GM21360 (cell line): ENCODE data around the gene SERINC5.
"Not testable (repeated sequence)": the region's sequence is repeated elsewhere in the genome, so short reads cannot be mapped to it uniquely, and the experiment has no call there.

Experiments used
- ATAC-seq: cut with Tn5 transposase; IDR thresholded peaks from one replicate; pipeline ENCODE4 v1.9.1; 2021; ENCODE audit warnings: mild to moderate bottlenecking, moderate library complexity; ENCODE audit not compliant: unreplicated experiment

SERINC5 gene

DNA sequence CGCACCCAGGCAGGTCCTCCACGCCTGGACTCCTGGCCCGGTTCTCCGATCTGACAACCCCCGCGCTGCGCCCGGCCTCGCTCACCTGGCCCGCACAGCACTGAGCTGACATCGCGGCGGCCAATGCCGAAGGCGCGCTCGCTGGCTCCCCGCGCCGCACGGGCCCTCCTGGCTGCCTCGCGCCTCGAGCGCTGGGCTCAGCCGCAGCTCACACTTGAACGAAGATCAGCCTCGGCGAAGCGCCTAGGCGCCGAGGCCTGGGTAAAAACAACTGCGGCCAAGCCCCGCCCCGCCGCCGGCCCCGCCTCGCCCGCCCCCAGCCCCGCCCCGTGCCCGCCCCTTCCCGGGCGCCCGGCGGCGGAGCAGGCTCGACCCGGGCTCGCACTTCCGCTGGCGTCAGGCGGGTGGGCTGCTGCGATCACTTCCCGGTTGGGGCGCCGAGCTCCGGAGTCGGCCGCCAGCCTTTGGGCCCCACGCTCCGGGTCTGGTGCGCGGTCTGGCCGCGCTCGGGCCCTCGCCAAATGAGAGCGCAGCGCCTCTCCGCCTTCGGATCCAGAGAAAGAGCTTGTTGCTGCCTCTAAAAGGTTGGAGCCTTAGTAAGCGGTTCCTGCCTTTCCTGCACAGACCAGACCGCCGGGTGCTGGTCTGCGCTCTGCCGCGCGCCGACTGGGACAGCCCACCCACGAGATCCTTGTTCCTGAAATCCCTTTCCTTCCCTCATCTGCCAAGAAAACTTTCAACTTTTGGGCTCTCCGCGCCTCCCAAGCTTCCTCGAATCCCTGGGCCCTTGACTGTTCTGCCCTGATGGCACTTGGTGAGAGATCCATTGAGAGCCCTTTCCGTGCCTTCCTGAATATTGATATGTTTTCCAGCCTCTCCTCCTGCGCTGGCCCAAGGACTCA lies at the start of gene SERINC5:
SERINC5 (minus strand) TSS at position 238 of the 902 bp plus-strand sequence; CDS start at position 112, 126 bp downstream.
- peak; percentile 86 for ATAC-seq

DNA sequence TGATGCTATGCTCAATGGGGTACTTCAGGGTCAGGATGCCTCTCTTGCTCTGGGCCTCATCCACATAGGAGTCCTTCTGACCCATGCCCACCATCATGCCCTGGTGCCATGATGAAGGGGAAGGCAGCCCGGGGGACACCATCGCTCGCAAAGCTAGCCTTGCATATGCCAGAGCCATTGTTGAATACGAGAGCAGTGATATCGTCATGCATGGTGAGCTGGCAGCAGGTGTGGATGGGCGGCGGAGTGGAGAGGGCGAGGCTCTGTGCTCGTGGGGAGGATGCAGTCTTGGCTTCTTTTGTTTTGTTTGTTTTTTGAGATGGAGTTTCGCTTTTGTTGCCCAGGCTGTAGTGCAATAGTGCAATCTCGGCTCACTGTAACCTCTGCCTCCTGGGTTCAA lies 46.8 kb upstream of the SERINC5 start:
- ATAC-seq: no peak

DNA sequence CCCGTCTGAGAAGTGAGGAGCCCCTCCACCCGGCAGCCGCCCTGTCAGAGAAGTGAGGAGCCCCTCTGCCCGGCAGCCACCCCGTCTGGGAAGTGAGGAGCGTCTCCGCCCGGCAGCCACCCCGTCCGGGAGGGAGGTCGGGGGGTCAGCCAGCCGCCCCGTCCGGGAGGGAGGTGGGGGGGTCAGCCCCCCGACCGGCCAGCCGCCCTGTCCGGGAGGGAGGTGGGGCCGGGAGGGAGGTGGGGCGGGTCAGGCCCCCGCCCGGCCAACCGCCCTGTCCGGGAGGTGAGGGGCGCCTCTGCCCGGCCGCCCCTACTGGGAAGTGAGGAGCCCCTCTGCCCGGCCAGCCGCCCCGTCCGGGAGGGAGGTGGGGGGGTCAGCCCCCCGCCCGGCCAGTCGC lies 45.5 kb upstream of the SERINC5 start:
- not testable (repeated sequence) for ATAC-seq

DNA sequence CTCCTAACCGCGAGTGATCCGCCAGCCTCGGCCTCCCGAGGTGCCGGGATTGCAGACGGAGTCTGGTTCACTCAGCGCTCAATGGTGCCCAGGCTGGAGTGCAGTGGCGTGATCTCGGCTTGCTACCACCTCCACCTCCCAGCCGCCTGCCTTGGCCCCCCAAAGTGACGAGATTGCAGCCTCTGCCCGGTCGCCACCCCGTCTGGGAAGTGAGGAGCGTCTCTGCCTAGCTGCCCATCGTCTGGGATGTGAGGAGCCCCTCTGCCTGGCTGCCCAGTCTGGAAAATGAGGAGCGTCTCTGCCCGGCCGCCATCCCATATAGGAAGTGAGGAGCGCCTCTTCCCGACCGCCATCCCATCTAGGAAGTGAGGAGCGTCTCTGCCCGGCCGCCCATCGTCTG lies 44.9 kb upstream of the SERINC5 start:
- not testable (repeated sequence) for ATAC-seq

DNA sequence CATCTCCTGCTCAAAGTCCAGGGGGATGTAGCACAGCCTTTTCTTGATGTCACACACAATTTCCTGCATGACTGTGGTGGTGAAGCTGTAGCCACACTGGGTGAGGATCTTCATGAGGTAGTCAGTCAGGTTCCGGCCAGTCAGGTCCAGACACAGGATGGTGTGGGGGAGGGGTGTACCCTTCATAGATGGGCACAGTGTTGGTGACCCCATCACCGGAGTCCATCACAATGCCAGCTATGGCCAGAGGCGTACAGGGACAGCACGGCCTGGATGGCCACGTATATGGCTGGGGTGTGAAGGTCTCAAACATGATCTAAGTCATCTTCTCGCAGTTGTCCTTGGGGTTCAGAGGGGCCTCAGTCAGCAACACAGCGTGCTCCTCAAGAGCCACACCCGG lies 44.3 kb upstream of the SERINC5 start:
- ATAC-seq: no peak

DNA sequence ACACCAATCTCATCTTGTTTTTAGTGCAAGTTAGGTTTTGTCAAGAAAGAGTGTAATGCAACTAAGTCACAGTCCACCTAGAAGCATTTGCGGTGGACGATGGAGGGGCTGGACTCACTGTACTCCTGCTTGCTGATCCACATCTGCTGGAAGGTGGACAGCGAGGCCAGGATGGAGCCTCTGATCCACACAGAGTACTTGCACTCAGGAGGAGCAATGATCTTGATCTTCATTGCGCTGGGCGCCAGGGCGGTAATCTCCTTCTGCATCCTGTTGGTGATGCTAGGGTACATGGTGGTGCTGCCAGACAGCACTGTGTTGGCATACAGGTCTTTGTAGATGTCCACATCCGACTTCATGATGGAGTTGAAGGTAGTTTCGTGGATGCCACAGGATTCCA lies 43.8 kb upstream of the SERINC5 start:
- ATAC-seq: no peak

DNA sequence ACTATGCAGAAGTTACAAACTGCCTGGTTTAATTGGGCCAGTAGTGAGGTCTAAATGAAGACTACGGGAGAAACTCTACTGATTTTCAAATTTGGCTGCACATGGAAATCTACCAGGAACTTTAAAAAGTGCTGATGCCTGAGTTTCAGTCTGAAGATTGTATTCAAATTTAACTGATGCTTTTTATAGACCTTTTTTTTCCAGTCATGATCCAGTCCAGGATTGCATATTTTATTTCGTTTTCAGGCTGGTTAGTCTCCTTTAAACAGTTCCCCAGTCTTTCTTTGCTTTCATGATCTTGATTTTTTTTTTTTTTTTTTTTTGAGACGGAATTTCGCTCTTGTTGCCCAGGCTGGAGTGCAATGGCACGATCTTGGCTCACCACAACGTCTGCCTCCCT lies 40.3 kb upstream of the SERINC5 start:
- ATAC-seq: no peak

DNA sequence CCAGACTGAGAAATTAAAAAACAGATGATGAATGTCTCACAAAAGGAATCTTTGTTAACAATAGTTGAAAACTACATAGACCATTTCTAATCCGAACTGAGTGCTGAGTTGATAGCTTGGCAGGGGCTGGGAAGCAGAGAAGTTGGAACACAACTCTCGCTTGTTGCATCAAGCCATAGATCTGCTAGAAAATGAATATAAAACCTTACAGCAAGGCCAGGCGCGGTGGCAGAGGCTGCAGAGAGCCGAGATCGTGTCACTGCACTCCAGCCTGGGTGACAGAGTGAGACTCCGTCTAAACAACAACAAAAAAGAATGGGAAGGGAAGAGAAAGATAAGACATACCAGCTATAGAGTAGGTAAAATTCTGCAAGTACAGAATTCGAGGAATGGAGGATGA lies 35.9 kb upstream of the SERINC5 start:
- no peak for ATAC-seq

DNA sequence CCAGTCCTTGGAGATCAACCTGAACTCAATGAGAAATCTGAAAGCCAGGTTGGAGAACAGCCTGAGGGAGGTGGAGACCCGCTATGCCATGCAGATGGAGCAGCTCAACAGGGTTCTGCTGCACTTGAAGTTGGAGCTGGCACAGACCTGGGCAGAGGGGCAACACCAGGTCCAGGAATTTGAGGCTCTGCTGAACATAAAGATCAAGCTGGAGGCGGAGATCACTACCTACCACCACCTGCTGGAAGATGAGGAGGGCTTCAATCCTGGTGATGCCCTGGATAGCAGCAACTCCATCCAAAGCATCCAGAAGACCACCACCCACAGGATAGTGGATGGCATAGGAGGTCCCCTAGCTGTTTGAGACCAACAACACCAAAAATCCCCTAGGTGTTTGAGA lies 33.5 kb upstream of the SERINC5 start:
- no peak for ATAC-seq

DNA sequence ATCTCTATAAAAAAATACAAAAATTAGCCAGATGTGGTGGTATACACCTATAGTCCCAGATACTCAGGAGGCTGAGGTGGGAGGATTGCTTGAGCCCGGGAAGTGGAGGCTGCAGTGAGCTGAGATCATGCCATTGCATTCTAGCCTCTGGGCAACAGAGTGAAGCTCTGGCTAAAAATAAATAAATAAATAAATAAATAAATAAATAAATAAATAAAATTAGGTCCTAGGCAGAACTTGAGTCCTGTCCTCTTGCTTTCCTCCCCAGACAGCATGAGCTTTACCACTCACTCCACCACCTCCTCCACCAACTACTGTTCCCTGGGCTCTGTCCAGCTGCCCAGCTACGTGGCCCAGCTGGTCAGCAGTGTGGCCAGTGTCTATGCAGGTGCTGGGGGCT lies 32.3 kb upstream of the SERINC5 start:
- no peak for ATAC-seq

DNA sequence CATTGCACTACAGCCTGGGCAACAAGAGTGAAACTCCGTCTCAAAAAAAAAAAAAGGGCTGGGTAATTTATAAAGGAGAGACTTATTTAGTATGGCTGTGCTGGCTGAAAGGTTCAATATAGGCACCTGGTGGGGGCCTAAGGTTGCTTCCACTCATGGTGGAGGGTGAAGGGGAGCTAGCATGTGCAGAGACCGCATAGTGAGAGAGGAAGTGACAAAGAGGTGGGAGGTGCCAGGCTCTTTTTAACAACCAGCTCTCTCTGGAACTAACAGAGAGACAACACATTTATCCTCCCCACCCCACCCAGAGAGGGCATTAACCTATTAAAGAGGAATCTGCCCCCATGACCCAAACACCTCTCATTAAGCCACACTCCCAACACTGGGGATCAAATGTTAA lies 28.9 kb upstream of the SERINC5 start:
- ATAC-seq: no peak

DNA sequence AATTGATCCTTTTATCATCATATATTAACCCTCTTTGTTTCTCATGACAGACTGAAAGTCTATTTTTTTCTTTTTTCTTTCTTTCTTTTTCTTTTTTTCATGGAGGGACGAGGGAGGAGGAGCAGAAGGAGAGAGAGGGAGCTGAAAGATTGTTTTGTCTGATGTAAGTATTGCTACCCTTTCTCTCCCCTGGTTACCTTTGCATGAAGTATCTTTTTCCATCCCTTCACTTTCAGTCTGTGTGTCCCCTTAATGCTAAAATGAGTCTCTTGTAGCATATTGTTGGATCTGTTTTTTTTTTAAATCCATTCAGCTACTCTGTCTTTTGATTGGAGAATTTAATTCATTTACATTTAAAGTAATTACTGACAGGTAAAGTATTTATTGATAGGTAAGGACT lies 27.5 kb upstream of the SERINC5 start:
- ATAC-seq: no peak

DNA sequence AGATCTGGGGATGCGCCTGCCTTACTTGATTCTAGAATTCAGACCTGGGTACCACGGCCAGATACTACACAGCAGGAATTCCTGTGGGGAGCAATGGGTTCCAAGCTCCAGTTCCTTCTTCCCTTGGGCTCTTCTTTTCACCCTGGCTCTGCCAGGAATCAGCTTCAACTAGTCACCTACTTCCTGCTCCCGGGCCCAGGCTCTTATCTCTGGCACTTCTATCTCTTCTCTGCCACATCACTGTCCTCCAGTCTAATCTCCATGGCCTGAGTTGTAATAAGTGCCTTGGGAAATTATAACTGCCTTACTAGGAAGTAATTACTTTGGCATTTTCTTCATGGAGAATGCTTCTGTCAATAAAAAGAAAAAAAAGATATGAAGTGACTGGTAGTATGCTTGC lies 26.2 kb upstream of the SERINC5 start:
- no peak for ATAC-seq

DNA sequence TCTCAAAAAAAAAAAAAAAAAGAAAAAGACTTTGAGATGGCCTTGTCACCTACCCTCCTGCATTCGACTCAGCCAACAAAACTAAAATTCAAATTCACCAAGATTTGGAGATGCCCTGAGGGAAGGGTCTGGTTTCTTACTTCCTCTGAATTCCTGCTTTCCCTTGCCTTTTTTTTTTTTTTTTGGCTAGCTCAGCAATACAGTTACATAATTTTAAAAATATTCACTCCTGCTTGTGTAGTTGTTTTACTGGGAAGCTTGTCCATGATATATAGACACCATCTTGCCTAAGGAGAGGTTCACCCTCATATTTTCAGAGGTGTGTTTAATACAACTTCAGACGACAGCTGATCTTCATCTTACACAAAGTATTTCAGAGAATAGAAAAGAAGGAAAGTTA lies 21.3 kb upstream of the SERINC5 start:
- no peak for ATAC-seq

DNA sequence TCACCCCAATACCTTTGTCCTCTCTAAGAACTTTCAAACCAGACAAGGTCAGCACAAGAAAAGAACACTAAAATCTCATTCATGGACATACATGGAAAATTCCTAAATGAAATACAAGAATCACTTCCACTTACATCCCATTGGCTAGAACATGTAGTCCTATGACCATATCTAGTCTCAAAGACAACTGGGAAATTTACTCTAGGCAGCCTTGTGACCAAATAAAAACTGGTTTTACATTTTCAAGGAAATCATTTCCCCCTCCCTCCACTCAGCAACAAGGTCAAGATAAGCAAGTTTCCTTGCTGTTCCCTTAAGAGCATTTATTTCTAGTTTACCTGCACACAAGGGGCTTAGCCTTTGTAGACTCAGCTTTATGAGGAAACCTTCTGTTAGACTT lies 20.3 kb upstream of the SERINC5 start:
- ATAC-seq: no peak

DNA sequence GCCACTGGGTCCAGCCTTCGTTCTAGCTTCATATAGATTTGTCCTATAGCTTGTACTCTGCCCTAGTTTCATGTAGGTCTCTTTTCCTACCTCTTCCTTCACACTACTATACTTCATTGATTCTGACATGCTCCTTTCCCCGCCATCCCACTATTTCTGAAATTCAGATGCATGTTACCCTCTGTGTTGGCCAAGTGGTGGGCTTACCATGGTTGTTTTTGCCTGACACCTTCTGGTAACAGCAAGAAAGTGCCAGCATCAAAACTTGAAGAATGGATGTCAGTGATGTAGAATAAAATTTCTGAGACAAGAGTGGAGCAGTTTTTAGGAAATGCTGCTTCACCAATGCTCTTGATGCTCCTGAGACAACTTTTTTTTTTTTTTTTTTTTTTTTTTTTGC lies 19.5 kb upstream of the SERINC5 start:
- ATAC-seq: no peak

DNA sequence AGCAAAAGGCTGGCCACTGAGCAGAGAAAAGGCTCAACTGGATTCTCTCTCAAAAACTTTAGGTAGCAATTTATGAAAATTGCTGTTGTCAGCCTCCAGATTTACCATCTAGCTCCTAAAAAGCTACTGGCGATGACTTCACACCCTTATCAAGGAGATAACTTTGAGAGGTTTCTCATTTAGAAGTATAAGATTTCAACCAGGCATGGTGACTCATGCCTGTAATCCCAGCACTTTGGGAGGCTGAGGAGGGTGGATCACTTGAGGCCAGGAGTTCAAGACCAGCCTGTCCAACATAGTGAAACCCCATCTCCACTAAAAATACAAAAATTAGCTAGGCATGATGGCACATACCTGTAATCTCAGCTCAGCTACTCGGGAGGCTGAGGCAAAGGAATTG lies 14.7 kb upstream of the SERINC5 start:
- not testable (repeated sequence) for ATAC-seq

DNA sequence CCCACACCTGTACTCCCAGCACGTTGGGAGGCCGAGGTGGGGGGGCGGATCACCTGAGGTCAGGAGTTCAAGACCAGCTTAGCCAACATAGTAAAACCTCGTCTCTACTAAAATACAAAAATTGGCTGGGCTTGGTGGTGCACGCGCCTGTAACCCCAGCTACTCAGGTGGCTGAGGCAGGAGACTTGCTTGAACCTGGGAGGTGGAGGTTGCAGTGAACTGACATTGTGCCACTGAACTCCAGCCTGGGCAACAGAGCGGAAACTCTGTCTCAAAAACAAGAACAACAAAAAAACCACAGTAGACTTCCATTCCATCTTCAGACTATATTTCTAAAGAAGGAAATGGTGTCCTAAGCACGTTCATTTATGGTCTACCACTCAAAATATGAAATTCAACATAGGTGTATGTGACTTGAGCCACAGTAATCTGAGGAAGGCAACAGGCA lies 14.2 kb upstream of the SERINC5 start:
- no peak for ATAC-seq

DNA sequence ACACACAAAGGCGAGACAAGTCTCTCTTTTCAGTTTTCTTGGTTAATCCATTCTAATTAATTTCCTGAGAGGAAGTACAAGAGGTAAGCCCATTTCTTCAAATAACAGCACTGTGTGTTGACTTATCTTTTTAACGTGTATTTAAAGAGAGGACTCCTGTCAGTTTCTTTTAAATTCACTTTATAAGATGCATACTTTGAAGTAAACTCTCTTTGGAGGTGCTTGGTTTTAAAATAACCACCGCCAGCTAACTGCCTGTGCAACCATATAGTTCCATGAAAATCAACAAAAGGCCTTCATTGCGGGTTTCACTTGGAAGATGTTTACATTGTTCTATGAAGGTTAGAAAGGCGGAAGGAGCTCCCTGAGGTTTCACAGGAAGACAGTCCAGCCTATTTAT lies 13.1 kb upstream of the SERINC5 start:
- no peak for ATAC-seq

DNA sequence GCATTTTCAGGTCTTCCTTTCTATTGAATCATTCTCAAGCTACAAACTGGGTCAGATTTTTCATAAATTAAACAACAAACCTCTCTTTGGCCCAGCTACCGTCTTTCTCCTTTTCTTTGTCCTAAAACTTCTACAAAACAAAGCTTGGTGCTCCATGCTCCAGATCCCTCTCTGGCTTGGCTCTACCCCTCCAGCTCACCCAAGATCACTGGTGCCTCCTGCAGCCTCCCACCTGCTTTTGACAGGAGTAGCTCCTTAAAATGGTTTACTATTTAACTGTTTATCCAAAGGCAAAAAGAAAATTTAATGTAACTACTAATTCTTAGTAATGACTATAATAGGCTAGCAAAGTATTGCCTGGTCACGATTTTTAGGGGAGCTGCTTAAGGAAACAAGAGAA lies 10.7 kb upstream of the SERINC5 start:
- no peak for ATAC-seq

DNA sequence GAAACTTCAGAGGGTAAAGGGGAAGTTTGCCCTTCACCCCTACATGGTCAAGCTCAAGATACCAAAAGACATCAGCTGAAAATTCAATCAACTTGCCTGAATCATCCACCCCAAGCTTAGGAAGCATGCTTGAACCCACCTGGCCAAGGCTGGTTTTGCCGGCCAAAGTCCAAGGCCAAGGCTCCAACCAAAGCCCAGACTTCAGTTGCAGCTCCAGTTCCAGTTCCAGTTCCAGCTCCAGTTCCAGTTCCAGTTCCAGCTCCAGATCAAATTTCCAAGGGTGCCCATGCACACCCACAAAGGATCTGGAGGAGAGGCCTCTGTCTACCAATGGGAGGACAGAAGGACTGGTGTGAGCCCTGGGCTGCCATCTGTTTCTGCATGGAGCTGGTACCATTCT lies 4.6 kb upstream of the SERINC5 start:
- ATAC-seq: no peak

DNA sequence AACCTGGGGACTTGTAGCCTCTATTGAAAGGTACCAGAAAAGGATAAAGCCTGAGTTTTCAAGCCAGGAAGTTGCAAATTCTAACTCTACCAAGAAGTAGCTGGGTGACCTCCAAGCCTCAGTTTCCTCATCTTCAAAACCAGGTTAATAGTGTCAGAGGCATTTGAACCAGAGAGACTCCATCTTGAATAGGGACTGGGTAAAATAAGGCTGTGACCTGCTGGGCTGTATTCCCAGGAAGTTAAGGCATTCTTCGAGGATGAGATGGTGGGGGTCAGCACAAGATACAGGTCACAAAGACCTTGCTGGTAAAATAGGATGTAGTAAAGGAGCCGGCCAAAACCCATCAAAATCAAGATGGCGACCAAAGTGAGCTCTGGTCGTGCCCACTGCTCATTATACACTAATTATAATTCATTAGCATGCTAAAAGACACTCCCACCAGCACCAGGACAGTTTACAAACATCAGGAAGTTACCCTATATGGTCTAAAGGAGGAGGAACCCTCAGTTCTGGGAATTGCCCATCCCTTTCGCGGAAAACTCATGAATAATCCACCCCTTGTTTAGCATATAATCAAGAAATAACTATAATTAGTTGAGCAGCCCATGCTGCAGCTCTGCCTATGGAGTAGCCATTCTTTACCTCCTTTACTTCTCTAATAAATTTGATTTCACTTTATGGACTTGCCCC lies 3.8 kb upstream of the SERINC5 start:
- ATAC-seq: no peak
